ENCODE measurements around the gene BICRA. TPM values are rescaled to one million over a fixed set of nuclear protein-coding genes. Genes with fewer than 3 reads are reported as not detected.

Gene BICRA
- total RNA-seq, 1 experiment from 2014 or later = 13.1 TPM

DNA sequence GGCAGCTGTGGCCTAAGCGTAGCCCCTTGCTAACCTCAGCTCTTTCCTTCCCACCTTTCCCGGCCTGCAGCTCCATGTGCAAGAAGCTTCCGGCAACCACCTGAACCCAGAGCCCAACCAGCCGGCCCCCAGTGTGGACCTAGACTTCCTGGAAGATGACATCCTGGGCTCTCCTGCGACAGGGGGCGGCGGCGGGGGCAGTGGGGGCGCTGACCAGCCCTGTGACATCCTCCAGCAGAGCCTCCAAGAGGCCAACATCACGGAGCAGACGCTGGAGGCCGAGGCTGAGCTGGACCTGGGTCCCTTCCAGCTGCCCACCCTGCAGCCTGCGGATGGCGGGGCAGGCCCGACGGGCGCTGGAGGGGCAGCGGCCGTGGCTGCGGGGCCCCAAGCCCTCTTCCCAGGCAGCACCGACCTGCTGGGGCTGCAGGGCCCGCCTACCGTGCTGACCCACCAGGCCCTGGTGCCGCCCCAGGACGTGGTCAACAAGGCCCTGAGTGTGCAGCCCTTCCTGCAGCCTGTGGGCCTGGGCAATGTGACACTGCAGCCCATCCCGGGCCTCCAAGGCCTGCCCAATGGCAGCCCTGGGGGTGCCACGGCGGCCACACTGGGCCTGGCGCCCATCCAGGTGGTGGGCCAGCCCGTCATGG is 70.4 kb downstream of the BICRA start:
- Mint-ChIP-seq H3K4me3 (ENCODE audit: unreplicated experiment) (no peak overlapping the region), H3K27me3 (ENCODE audit: insufficient read depth, unreplicated experiment) (no peaks in the 10 kb centered on the region), H3K4me1 (ENCODE audit: insufficient read depth, unreplicated experiment) (no peaks in the 10 kb centered on the region), H3K27ac (ENCODE audit: low read depth, unreplicated experiment) (no peak overlapping the region), H3K36me3 (ENCODE audit: insufficient read depth, unreplicated experiment) (peaks cover 53% of the 10 kb centered on the region), H3K9me3 (ENCODE audit: unreplicated experiment) (no peaks in the 10 kb centered on the region)
- ChIA-PET POLR2A (no interaction called here), CTCF (interaction anchor here (0.9 to 1.0 kb wide), 3 partner anchors 18 to 111 kb away, joined by 3 to 5 read pairs (median 3); partner anchors contain the start of gene EHD2)
- intact Hi-C loops (cut with micrococcal nuclease) = no loop called here
- TF ChIP-seq, protein P1, sequence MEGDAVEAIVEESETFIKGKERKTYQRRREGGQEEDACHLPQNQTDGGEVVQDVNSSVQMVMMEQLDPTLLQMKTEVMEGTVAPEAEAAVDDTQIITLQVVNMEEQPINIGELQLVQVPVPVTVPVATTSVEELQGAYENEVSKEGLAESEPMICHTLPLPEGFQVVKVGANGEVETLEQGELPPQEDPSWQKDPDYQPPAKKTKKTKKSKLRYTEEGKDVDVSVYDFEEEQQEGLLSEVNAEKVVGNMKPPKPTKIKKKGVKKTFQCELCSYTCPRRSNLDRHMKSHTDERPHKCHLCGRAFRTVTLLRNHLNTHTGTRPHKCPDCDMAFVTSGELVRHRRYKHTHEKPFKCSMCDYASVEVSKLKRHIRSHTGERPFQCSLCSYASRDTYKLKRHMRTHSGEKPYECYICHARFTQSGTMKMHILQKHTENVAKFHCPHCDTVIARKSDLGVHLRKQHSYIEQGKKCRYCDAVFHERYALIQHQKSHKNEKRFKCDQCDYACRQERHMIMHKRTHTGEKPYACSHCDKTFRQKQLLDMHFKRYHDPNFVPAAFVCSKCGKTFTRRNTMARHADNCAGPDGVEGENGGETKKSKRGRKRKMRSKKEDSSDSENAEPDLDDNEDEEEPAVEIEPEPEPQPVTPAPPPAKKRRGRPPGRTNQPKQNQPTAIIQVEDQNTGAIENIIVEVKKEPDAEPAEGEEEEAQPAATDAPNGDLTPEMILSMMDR (IDR thresholded peaks at IDR 0.05; ENCODE audit: unreplicated experiment) = no peak
- BruUV-seq (replicated peaks) = no TSS peak
- no peak for DNase-seq (ENCODE audit: unreplicated experiment)

DNA sequence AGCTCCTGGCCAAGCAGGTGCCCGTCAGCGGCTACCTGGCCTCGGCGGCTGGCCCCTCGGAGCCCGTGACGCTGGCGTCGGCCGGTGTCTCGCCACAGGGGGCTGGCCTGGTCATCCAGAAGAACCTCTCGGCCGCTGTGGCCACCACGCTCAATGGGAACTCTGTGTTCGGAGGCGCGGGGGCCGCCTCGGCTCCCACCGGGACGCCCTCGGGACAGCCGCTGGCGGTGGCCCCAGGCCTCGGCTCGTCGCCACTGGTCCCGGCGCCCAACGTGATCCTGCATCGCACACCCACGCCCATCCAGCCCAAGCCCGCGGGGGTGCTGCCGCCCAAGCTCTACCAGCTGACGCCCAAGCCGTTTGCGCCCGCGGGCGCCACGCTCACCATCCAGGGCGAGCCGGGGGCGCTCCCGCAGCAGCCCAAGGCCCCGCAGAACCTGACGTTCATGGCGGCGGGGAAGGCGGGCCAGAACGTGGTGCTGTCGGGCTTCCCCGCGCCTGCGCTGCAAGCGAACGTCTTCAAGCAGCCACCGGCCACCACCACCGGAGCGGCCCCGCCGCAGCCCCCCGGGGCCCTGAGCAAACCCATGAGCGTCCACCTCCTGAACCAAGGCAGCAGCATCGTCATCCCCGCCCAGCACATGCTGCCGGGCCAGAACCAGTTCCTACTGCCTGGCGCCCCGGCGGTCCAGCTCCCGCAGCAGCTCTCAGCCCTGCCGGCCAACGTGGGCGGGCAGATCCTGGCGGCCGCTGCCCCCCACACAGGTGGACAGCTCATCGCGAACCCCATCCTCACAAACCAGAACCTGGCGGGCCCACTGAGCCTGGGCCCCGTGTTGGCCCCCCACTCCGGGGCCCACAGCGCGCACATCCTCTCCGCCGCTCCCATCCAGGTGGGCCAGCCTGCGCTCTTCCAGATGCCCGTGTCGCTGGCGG is 71.3 kb downstream of the BICRA start:
- H3K27me3 Mint-ChIP-seq (ENCODE audit: insufficient read depth, unreplicated experiment) = no peaks in the 10 kb centered on the region
- ChIA-PET POLR2A (no interaction called here), CTCF (no interaction called here)
- no peak for DNase-seq (ENCODE audit: unreplicated experiment)
- no TSS peak for BruUV-seq (replicated peaks)
- no peak overlapping the region for H3K27ac Mint-ChIP-seq (ENCODE audit: low read depth, unreplicated experiment)
- no peak overlapping the region for H3K4me3 Mint-ChIP-seq (ENCODE audit: unreplicated experiment)
- no peaks in the 10 kb centered on the region for H3K4me1 Mint-ChIP-seq (ENCODE audit: insufficient read depth, unreplicated experiment)
- TF ChIP-seq, protein P1 (IDR thresholded peaks at IDR 0.05; ENCODE audit: unreplicated experiment) = no peak
- intact Hi-C loops (cut with micrococcal nuclease) = no loop called here
- peaks cover 51% of the 10 kb centered on the region for H3K36me3 Mint-ChIP-seq (ENCODE audit: insufficient read depth, unreplicated experiment)
- no peaks in the 10 kb centered on the region for H3K9me3 Mint-ChIP-seq (ENCODE audit: unreplicated experiment)

DNA sequence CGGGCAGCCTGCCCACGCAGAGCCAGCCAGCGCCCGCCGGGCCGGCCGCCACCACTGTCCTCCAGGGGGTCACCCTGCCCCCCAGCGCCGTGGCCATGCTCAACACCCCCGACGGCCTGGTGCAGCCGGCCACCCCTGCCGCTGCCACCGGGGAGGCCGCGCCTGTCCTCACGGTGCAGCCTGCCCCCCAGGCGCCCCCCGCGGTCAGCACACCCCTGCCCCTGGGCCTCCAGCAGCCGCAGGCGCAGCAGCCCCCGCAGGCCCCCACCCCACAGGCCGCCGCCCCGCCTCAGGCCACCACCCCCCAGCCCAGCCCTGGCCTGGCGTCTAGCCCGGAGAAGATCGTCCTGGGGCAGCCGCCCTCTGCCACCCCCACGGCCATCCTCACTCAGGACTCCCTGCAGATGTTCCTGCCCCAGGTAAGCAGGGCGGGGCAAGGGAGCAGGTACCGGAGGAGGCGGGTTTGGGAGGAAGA is 72.0 kb downstream of the BICRA start:
- no peak for DNase-seq (ENCODE audit: unreplicated experiment)
- no peak overlapping the region for H3K4me3 Mint-ChIP-seq (ENCODE audit: unreplicated experiment)
- no peaks in the 10 kb centered on the region for H3K9me3 Mint-ChIP-seq (ENCODE audit: unreplicated experiment)
- BruUV-seq (replicated peaks) = no TSS peak
- ChIA-PET POLR2A (interaction anchor here (1.0 kb wide), 1 partner anchor 10 kb away, joined by 3 read pairs; no protein-coding TSS in a partner anchor), CTCF (no interaction called here)
- TF ChIP-seq, protein P1 (IDR thresholded peaks at IDR 0.05; ENCODE audit: unreplicated experiment) = no peak
- peak overlapping the region; percentile 61 for H3K27ac Mint-ChIP-seq (ENCODE audit: low read depth, unreplicated experiment)
- no peaks in the 10 kb centered on the region for H3K27me3 Mint-ChIP-seq (ENCODE audit: insufficient read depth, unreplicated experiment)
- peaks cover 54% of the 10 kb centered on the region for H3K36me3 Mint-ChIP-seq (ENCODE audit: insufficient read depth, unreplicated experiment)
- no peaks in the 10 kb centered on the region for H3K4me1 Mint-ChIP-seq (ENCODE audit: insufficient read depth, unreplicated experiment)
- intact Hi-C loops (cut with micrococcal nuclease) = no loop called here

DNA sequence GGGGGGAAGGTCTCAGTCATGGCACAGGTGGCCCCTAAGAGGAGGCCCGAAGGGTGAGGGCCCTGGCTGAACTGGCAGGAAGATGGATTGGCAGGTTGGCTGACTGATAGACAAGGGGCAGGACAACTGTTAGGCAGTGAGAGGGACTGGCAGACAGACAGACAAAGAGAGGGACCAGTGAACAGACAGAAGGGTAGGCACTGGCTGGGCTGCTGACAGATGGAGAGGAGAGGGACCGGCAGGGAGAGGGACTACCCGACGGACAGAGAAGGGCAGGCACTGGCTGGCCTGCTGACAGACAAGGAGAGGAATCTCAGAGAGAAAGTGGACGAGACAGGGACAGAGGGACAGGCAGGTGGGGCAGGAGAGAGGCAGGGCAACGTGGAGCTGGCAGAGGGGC is 72.5 kb downstream of the BICRA start:
- peak overlapping the region; percentile 61 for H3K27ac Mint-ChIP-seq (ENCODE audit: low read depth, unreplicated experiment)
- no TSS peak for BruUV-seq (replicated peaks)
- no peak for DNase-seq (ENCODE audit: unreplicated experiment)
- TF ChIP-seq, protein P1 (IDR thresholded peaks at IDR 0.05; ENCODE audit: unreplicated experiment) = no peak
- no peaks in the 10 kb centered on the region for H3K27me3 Mint-ChIP-seq (ENCODE audit: insufficient read depth, unreplicated experiment)
- POLR2A ChIA-PET = interaction anchor here (1.0 kb wide), 1 partner anchor 9 kb away, joined by 3 read pairs; no protein-coding TSS in a partner anchor
- H3K9me3 Mint-ChIP-seq (ENCODE audit: unreplicated experiment) = no peaks in the 10 kb centered on the region
- H3K36me3 Mint-ChIP-seq (ENCODE audit: insufficient read depth, unreplicated experiment) = peaks cover 57% of the 10 kb centered on the region
- H3K4me1 Mint-ChIP-seq (ENCODE audit: insufficient read depth, unreplicated experiment) = no peaks in the 10 kb centered on the region
- intact Hi-C loops (cut with micrococcal nuclease) = no loop called here
- no peak overlapping the region for H3K4me3 Mint-ChIP-seq (ENCODE audit: unreplicated experiment)
- CTCF ChIA-PET = interaction anchor here (0.5 to 0.9 kb wide), 2 partner anchors 9 to 110 kb away, joined by 3 read pairs; no protein-coding TSS in a partner anchor

Measured in MCF 10A (cell line).